Psoas muscle (tissue), 8 donors: ENCODE measurements around the gene SCLT1. TPM values are rescaled to one million over a fixed set of nuclear protein-coding genes. Genes with fewer than 3 reads are reported as not detected.

Experiments
- ATAC-seq, 4 donors: fragments of 200-7000 bp; cut with Tn5 transposase; one replicate each; pipeline ENCODE4 v1.9.1; 2020; ENCODE audit warnings: moderate library complexity in 3 of 4, mild to moderate bottlenecking in 2 of 4
- DNase-seq, 2 donors: peaks; one replicate each; pipeline ENCODE4 v3.0.0-alpha.2; 2020
- H3K27ac ChIP-seq: fragments of 200-600 bp; one replicate; pipeline ENCODE4 v1.8.0; 2022
- H3K27me3 ChIP-seq, 3 donors: fragments of 200-600 bp in 1 of 3; one replicate each; pipeline versions ENCODE4 v1.6.1 to v1.8.0; 2013 to 2022; ENCODE audit warnings: low read length in 2 of 3, mild to moderate bottlenecking in 2 of 3, moderate library complexity in 1 of 3; ENCODE audit not compliant: insufficient read depth in 3 of 3
- H3K36me3 ChIP-seq, 2 donors: fragments of 200-600 bp in 1 of 2; one replicate each; pipeline versions ENCODE4 v1.6.1 to v1.8.0; 2013 to 2022; ENCODE audit warnings: low read depth in 1 of 2, mild to moderate bottlenecking in 1 of 2, moderate library complexity in 1 of 2; ENCODE audit not compliant: insufficient read depth in 1 of 2
- H3K4me1 ChIP-seq: fragments of 200-600 bp; one replicate; pipeline ENCODE4 v1.8.0; 2022
- H3K4me3 ChIP-seq: fragments of 200-600 bp; one replicate; pipeline ENCODE4 v1.8.0; 2022; ENCODE audit warnings: mild to moderate bottlenecking
- H3K9me3 ChIP-seq: fragments of 200-600 bp; one replicate; pipeline ENCODE4 v1.8.0; 2022
- CTCF ChIP-seq: fragments of 200-600 bp; IDR thresholded peaks from one replicate; pipeline ENCODE4 v1.8.0; 2022; ENCODE audit warnings: antibody characterized with exemption
- WGBS, 3 donors: extraction: QIAGEN DNeasy Blood & Tissue Kit; methylation state at CpG; one replicate each; pipeline versions ENCODE4 v1.1.6 to v1.1.7; 2013; 5-methylcytosine and 5-hydroxymethylcytosine counted together
- intact Hi-C, 2 donors: fragments of 100-400 bp; cut with DNase I; formaldehyde crosslinking; loops; one replicate each; pipeline versions ENCODE4 v1.11.0 to v1.14.2; 2022
- polyA plus RNA-seq, 3 donors: library from polyadenylated mRNA; stranded (reverse); fragments of 200-250 nt; gene quantifications; one replicate each; pipeline ENCODE4 v1.2.3, GENCODE V29; 2013
- total RNA-seq, 4 donors: library from RNA; stranded (reverse); fragmentation: NEBNext Ultra II Directional in 2 of 4; extraction: Animal tissue kit (Norgen Biotek cat#: 25700) in 2 of 4; gene quantifications; one replicate each; pipeline versions ENCODE4 v1.2.1 to v1.2.4, GENCODE V29; 2021 to 2023
- donor health status: healthy with polysubstance abuse.
- donor health status: DM: no; HTN: no; CAD: no; lungs with moderate emphysema.
- donor health status: Bipolar disorder and iron deficiency.
- donor health status: healthy.
- donor health status: DM: yes; HTN: yes; CAD: no.
- donor health status: DM: no; HTN: no; CAD: no.
- donor health status: DM: no; HTN: no; CAD: no.
- donor health status: DM: yes; HTN: yes; CAD: no.

Gene SCLT1
- total and polyA plus RNA-seq, 7 donors: 1.1 to 5.3 (median 3.1) TPM

GRCh38 chr4:128921954-128922353 lies 171.4 kb downstream of the SCLT1 start:
- ATAC-seq (no peak), DNase-seq (no peak)
- H3K36me3 ChIP-seq: no peaks in the 10 kb centered on the region
- no peak overlapping the region for H3K27ac ChIP-seq
- no peaks in the 10 kb centered on the region for H3K4me1 ChIP-seq
- no peak for TF ChIP-seq CTCF
- 95 to 99% (median 97%) methylated on average over 3 of the region's 3 CpGs for WGBS, 3 donors
- no peaks in the 10 kb centered on the region for H3K27me3 ChIP-seq
- H3K9me3 ChIP-seq: peaks cover 10% of the 10 kb centered on the region
- no peak overlapping the region for H3K4me3 ChIP-seq
- intact Hi-C loops: no loop called here

- TF ChIP-seq CTCF: no peak
- Histone ChIP-seq H3K27ac (no peak overlapping the region), H3K36me3 (no peaks in the 10 kb centered on the region), H3K27me3 (no peaks in the 10 kb centered on the region), H3K4me3 (no peak overlapping the region), H3K9me3 (peaks cover 3% of the 10 kb centered on the region), H3K4me1 (no peaks in the 10 kb centered on the region)
- 74 to 79% (median 75%) methylated on average over 2 of the region's 2 CpGs for WGBS, 3 donors
- DNase-seq (no peak), ATAC-seq (no peak)
- intact Hi-C loops: no loop called here
Observed at GRCh38 chr4:128917781-128918180, 175.6 kb downstream of the SCLT1 start.

GRCh38 chr4:128916832-128917231 lies 176.5 kb downstream of the SCLT1 start:
- peak in 1 of 4 donors; percentile 43 for ATAC-seq
- Histone ChIP-seq H3K36me3 (no peaks in the 10 kb centered on the region), H3K27me3 (no peaks in the 10 kb centered on the region), H3K9me3 (peaks cover 3% of the 10 kb centered on the region), H3K4me3 (no peak overlapping the region), H3K27ac (no peak overlapping the region), H3K4me1 (no peaks in the 10 kb centered on the region)
- no peak for TF ChIP-seq CTCF
- intact Hi-C loops: no loop called here
- 89 to 90% (median 90%) methylated on average over 6 of the region's 6 CpGs for WGBS, 3 donors
- DNase-seq: no peak

- no peak overlapping the region for H3K27ac ChIP-seq
Observed at GRCh38 chr4:128915544-128915943, 177.8 kb downstream of the SCLT1 start.

More at GRCh38 chr4:128915544-128915943, 177.8 kb downstream of the SCLT1 start:
- peaks cover 2% of the 10 kb centered on the region for H3K9me3 ChIP-seq
- H3K4me1 ChIP-seq: no peaks in the 10 kb centered on the region
- DNase-seq (no peak), ATAC-seq (no peak)
- no peak for TF ChIP-seq CTCF
- H3K27me3 ChIP-seq: no peaks in the 10 kb centered on the region
- H3K36me3 ChIP-seq: no peaks in the 10 kb centered on the region
- H3K4me3 ChIP-seq: no peak overlapping the region
- intact Hi-C loops: no loop called here
